ENCODE data around the gene P2RY13. TPM values are rescaled to one million over a fixed set of nuclear protein-coding genes. Genes with fewer than 3 reads are reported as not detected.

Gene P2RY13
- total RNA-seq: not detected in 2 replicates

DNA sequence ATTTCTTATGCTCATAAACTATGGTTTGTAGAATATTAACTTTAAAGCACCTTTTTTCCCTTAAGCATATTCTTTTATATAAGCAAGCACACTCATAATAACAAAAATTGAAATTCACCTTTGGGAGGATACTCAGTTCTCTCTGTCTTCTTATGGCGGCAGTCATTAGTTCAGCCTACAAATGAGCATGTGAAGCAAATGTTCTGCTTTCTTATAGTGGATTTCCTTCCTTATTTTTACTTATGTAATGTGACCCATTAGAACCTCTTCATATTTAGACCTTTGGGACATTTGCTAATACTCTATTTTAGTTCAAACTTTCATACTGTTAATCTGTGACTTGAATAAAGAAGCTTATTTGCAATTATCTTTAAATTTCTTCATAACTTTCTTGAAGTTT, at the start of gene P2RY13:
TSS of gene P2RY13 (minus strand) at position 187 of the 400 bp plus-strand sequence. CDS start at position 166, 21 bp downstream.

DNA sequence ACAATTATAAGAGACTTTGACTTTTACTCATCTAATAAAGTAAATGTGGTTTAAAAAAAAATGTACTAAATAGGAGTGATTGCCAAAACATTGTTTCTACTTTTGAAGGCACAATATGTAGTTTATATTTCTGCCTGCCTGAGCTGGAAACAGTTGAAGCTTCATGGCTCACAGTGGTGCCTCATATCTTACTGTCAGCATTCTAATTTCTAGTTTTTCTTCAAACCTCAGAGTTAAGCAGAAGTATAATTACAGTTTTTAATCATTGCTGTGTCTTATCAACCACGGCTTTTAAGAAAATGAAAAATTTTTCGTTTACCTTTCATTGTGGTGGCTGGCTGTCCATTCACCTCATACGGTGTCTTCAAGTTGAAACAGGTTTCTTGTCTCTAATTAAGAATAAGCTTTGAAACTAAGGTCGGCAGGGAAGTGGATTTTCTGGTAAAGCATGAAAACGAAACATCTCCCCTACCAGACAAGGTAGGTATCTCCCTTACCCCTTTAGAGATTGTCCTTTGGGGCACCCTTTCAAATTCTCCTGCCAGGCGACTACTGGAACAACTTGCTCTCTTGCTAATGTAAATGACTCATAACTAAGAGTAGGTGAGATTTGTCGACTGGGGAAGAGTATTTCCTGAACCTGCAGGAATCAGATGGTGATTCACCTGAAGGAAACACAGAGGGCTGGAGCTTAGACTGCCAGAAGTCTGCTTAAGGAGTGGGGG, 12.9 kb downstream of the P2RY13 start, which contains the start of gene GPR87:
TSS of gene GPR87 (minus strand) at position 554 of the 725 bp plus-strand sequence. CDS start 16,720 bp downstream, outside the sequence.

DNA sequence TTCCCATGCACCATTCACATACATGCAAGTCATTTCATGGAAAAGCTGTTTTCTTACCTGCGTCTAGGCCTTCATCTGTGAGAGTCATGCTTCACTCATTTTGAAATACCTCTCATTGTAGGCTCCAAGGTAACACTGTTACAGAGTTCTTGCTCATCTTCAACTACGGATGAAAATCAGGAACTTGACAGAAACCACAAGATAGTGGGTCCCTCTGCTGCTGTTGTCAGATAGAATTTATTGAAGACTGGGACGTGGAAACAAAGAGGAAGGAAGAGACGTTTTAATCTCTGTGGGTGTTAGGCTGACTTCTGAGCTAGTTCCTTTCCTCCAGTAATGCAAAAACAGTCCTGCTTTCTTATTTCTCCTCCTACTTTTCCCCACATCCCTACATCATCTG, 51.1 kb downstream of the P2RY13 start, which contains the start of gene P2RY14:
TSS of gene P2RY14 (minus strand) at position 313 of the 400 bp plus-strand sequence. CDS start 64,226 bp downstream, outside the sequence.

Other genes starting within 250 kb of the P2RY13 start
- gene MED12L, start 243.9 kb downstream of the P2RY13 start, total RNA-seq: 0.80 and 3.2 TPM in 2 replicates
- gene GPR171, start 126.3 kb downstream of the P2RY13 start, total RNA-seq: not detected in 2 replicates
- not detected in 2 replicates for gene P2RY14, start 51.0 kb downstream of the P2RY13 start, total RNA-seq
- gene GPR87, start 12.7 kb downstream of the P2RY13 start, total RNA-seq: 2.8 TPM in 1 of 2 replicates, not detected in the other
- gene P2RY12, start 55.2 kb upstream of the P2RY13 start, total RNA-seq: not detected in 2 replicates
- gene IGSF10, start 131.5 kb upstream of the P2RY13 start, total RNA-seq: 1.6 and 3.7 TPM in 2 replicates

Data from epithelial cell of alveolus of lung (primary cell).